K562 (cell line): ENCODE results near the gene NUAK2. TPM values are rescaled to one million over a fixed set of nuclear protein-coding genes. Genes with fewer than 3 reads are reported as not detected.

Source experiments
- ATAC-seq: fragments of 200-7000 bp; cut with Tn5 transposase; 3 replicates; pipeline ENCODE4 v1.9.1; 2020; ENCODE audit warnings: moderate library complexity
- BruUV-seq: library from RNA; stranded (reverse); fragments of 400-500 nt; replicated peaks from 2 replicates; lab custom pipeline; 2021; lab: Mats Ljungman, UMichigan
- CTCF ChIA-PET: fragments of 300-600 bp; formaldehyde crosslinking; extraction: SDS; loops from one replicate; lab custom pipeline; 2021; ENCODE audit warnings: low intra/inter-chr PET ratio; lab: Yijun Ruan, JAX
- POLR2A ChIA-PET: fragments of 300-600, 350-650 bp; sonication (Branson Sonifier 250); formaldehyde crosslinking; extraction: SDS; loops from one replicate; lab custom pipeline; 2021; ENCODE audit warnings: antibody characterized with exemption, inconsistent platforms; lab: Yijun Ruan, JAX
- DNase-seq, 4 experiments: peaks; one replicate each; pipeline versions ENCODE4 v3.0.0 to v3.0.0-alpha.2; 2011 to 2018; ENCODE audit warnings: low spot score in 3 of 4, mixed read lengths in 3 of 4; ENCODE audit errors: extremely low read depth in 1 of 4
- FAIRE-seq: peaks from 2 replicates; lab custom pipeline; 2011; peaks lifted over from hg19 to GRCh38; lab: Jason Lieb, UNC
- H2AFZ ChIP-seq: 2 replicates; pipeline ENCODE4 v1.6.0; 2011; ENCODE audit warnings: low read depth, low read length, control low read depth, inconsistent platforms
- H3K27ac ChIP-seq: fragments of 200-600 bp; 3 replicates; pipeline ENCODE4 v1.8.0; 2011; ENCODE audit warnings: low read depth, mild to moderate bottlenecking, control low read depth, inconsistent platforms, low read length, moderate library complexity, mixed read lengths; ENCODE audit errors: extremely low read depth
- H3K27me3 ChIP-seq, 2 experiments: fragments of 300-600 bp in 1 of 2; 2 replicates in 1 of 2; 3 replicates in 1 of 2; pipeline versions ENCODE4 v1.6.0 to v1.8.0; 2011; ENCODE audit warnings: inconsistent platforms in 2 of 2, low read length in 2 of 2, mild to moderate bottlenecking in 1 of 2, mixed read lengths in 1 of 2, moderate library complexity in 1 of 2; ENCODE audit not compliant: control insufficient read depth in 2 of 2, insufficient read depth in 2 of 2
- H3K36me3 ChIP-seq: fragments of 300-600 bp; 3 replicates; pipeline ENCODE4 v1.8.0; 2011; ENCODE audit warnings: mild to moderate bottlenecking, low read length, inconsistent platforms; ENCODE audit not compliant: control insufficient read depth, insufficient read depth
- H3K4me1 ChIP-seq, 2 experiments: fragments of 200-600 bp in 1 of 2; replicated peaks in 1 of 2; 2 replicates in 1 of 2; 3 replicates in 1 of 2; pipeline versions ENCODE4 v1.5.1 to v1.8.0; 2011; ENCODE audit warnings: inconsistent platforms in 2 of 2, low read length in 2 of 2, mild to moderate bottlenecking in 1 of 2, mixed read lengths in 1 of 2, moderate library complexity in 1 of 2; ENCODE audit not compliant: control insufficient read depth in 2 of 2, insufficient read depth in 2 of 2
- H3K4me2 ChIP-seq: 2 replicates; pipeline ENCODE4 v1.6.1; 2011; ENCODE audit warnings: low read length, control low read depth, inconsistent platforms, mixed read lengths; ENCODE audit not compliant: insufficient read depth
- H3K4me3 ChIP-seq: fragments of 200-600 bp; sonication (generic), shearing (Covaris generic); 2 replicates; pipeline ENCODE4 v1.5.1; 2016; ENCODE audit warnings: control low read depth, inconsistent platforms
- H3K79me2 ChIP-seq: fragments of 200-600 bp; 3 replicates; pipeline ENCODE4 v1.8.0; 2011; ENCODE audit warnings: low read length, inconsistent platforms; ENCODE audit not compliant: control insufficient read depth, insufficient read depth
- H3K9ac ChIP-seq, 2 experiments: 2 replicates each; pipeline versions ENCODE4 v1.6.0 to v1.6.1; 2011; ENCODE audit warnings: low read depth in 2 of 2, low read length in 2 of 2, control low read depth in 1 of 2, inconsistent platforms in 1 of 2, mild to moderate bottlenecking in 1 of 2, mixed read lengths in 1 of 2; ENCODE audit not compliant: insufficient read depth in 1 of 2
- H3K9me1 ChIP-seq: one replicate; pipeline ENCODE4 v1.6.0; 2011; ENCODE audit warnings: inconsistent platforms, mild to moderate bottlenecking, low read length, moderate library complexity; ENCODE audit not compliant: control insufficient read depth, insufficient read depth
- H3K9me3 ChIP-seq: replicated peaks from 2 replicates; pipeline ENCODE4 v1.5.1; 2011; ENCODE audit warnings: low read depth, low read length, inconsistent platforms; ENCODE audit not compliant: control insufficient read depth, insufficient read depth
- H4K20me1 ChIP-seq: replicated peaks from 2 replicates; pipeline ENCODE4 v1.6.1; 2011; ENCODE audit warnings: low read length, inconsistent platforms, mixed read lengths; ENCODE audit not compliant: control insufficient read depth, insufficient read depth
- ATF4 ChIP-seq: fragments of 450-650 bp; formaldehyde crosslinking; IDR thresholded peaks from 2 replicates; pipeline ENCODE4 v1.4.0; 2022; ENCODE audit warnings: mild to moderate bottlenecking, moderate library complexity
- BRD9 ChIP-seq: fragments of 450-650 bp; IDR thresholded peaks from 2 replicates; pipeline ENCODE4 v1.6.1; 2018; ENCODE audit warnings: low read depth; ENCODE audit not compliant: partially characterized antibody
- COPS2 ChIP-seq: fragments of 450-650 bp; conservative IDR thresholded peaks from 2 replicates; pipeline ENCODE4 v1.6.1; 2016; ENCODE audit warnings: mild to moderate bottlenecking, moderate library complexity
- KLF6 ChIP-seq: fragments of 250-450 bp; sonication (Bioruptor Pico); IDR thresholded peaks from 2 replicates; pipeline ENCODE4 v1.4.0; 2020; ENCODE audit warnings: mild to moderate bottlenecking, moderate library complexity, borderline replicate concordance
- NFXL1 ChIP-seq: fragments of 450-650 bp; formaldehyde crosslinking; IDR thresholded peaks from 2 replicates; pipeline ENCODE4 v1.4.0; 2021; ENCODE audit warnings: mild to moderate bottlenecking
- NRF1 ChIP-seq, 2 experiments: fragments of 450-650 bp; IDR thresholded peaks in 1 of 2; conservative IDR thresholded peaks in 1 of 2; 2 replicates each; pipeline ENCODE4 v1.6.1; 2014; ENCODE audit warnings: mild to moderate bottlenecking in 2 of 2
- PCBP1 ChIP-seq: fragments of 200-400 bp; formaldehyde crosslinking; IDR thresholded peaks from 2 replicates; pipeline ENCODE4 v1.6.1; 2018; ENCODE audit warnings: mild to moderate bottlenecking, low read depth, low read length; ENCODE audit not compliant: poor library complexity, severe bottlenecking
- PKNOX1 ChIP-seq: fragments of 450-650 bp; IDR thresholded peaks from 2 replicates; pipeline ENCODE4 v1.6.1; 2016
- POLR3G ChIP-seq: IDR thresholded peaks from 2 replicates; pipeline ENCODE4 v1.6.1; 2011; ENCODE audit not compliant: insufficient read length, insufficient replicate concordance; ENCODE audit errors: extremely low read depth
- RAD21 ChIP-seq, 2 experiments: fragments of 250-450 bp in 1 of 2; fragments of 450-650 bp in 1 of 2; sonication (Bioruptor Pico) in 1 of 2; formaldehyde crosslinking in 1 of 2; IDR thresholded peaks in 1 of 2; conservative IDR thresholded peaks in 1 of 2; 2 replicates each; pipeline versions ENCODE4 v1.4.0 to v1.8.0; 2020 to 2022; ENCODE audit warnings: mild to moderate bottlenecking in 2 of 2, moderate library complexity in 1 of 2
- RNF2 ChIP-seq: sonication (generic); IDR thresholded peaks from 2 replicates; pipeline ENCODE4 v1.6.1; 2016
- TEAD2 ChIP-seq: fragments of 450-650 bp; IDR thresholded peaks from 2 replicates; pipeline ENCODE4 v1.6.1; 2016; ENCODE audit warnings: missing genetic modification characterization, control low read depth, missing compliant biosample characterization
- VEZF1 ChIP-seq: fragments of 200-800 bp; sonication (Bioruptor generic); IDR thresholded peaks from 2 replicates; pipeline ENCODE4 v1.6.1; 2017; ENCODE audit warnings: missing genetic modification characterization, missing compliant biosample characterization
- WGBS: fragments of 100-300 bp; shearing (Covaris generic); methylation state at CpG from one replicate; pipeline ENCODE4 v1.1.6; 2016; ENCODE audit warnings: low coverage, mixed read lengths; ENCODE audit not compliant: insufficient coverage; ENCODE audit errors: missing lambda C conversion rate; 5-methylcytosine and 5-hydroxymethylcytosine counted together
- in situ Hi-C: fragments of 300-500 bp; cut with MboI; formaldehyde crosslinking; loops from 4 replicates; pipeline ENCODE4 v1.15.0; 2018; ENCODE audit warnings: inconsistent platforms, mixed read lengths
- intact Hi-C: fragments of 100-400 bp; cut with micrococcal nuclease; formaldehyde crosslinking; loops from 2 replicates; pipeline ENCODE4 v1.14.2; 2022
- polyA plus RNA-seq, 8 experiments: library from polyadenylated mRNA; depleted of rRNA in 4 of 8; stranded (reverse) in 5 of 8; unstranded in 3 of 8; fragments of >200 nt; fragmentation: Nextera tagmentation in 2 of 8; fragmentation: Illumina TruSeq in 1 of 8; extraction: Ambion mirVana in 2 of 8; extraction: Trizol in 1 of 8; gene quantifications; 2 replicates each; pipeline versions ENCODE4 v1.2.1 to v1.2.3, GENCODE V29; 2011 to 2014; ENCODE audit warnings: inconsistent platforms in 1 of 8, missing spikeins in 1 of 8
- total RNA-seq, 7 experiments: library from RNA; depleted of rRNA in 6 of 7; stranded (reverse); fragments of >200 nt in 6 of 7; fragmentation: Illumina TruSeq in 2 of 7; extraction: Trizol in 2 of 7; gene quantifications; 2 replicates each; pipeline versions ENCODE4 v1.2.1 to v1.2.3, GENCODE V29; 2011 to 2021; ENCODE audit warnings: low replicate concordance in 1 of 7

Gene NUAK2
- total and polyA plus RNA-seq, 9 of the 15 experiments (the other 6 are each of a cell fraction or from before 2014, with no cell fraction given) = 0.04 to 0.44 (median 0.14) TPM

- TF ChIP-seq PCBP1 (no peak), RAD21 (CRISPR knock-in tag; conservative IDR thresholded peaks at IDR 0.05 in 1 of 2, IDR thresholded peaks at IDR 0.05 in 1 of 2) (peak; percentile 67 to 81), TEAD2 (no peak), PKNOX1 (peak; percentile 57)
Measured at GRCh38 chr1:205354259-205355074, 32.9 kb upstream of the NUAK2 start (continued).

DNA sequence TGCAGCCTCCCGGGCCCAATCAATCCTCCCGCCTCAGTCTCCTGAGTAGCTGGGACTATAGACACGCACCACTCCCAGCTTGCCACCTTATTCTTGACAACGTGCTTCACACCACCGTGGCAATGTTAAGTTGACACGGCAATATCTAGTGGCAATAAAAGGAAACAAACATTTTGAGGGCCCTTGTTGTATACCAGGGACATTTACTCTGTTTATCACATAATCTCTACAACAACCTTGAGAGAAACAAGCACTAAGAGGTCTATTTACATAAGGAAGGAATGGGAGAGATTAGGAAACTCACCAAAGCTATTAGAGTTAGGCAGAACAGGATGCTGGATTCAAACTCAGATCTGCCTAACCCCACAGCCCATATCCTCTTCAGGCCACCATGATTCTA is 32.1 kb upstream of the NUAK2 start:
- H4K20me1 ChIP-seq = peaks cover 23% of the 10 kb centered on the region; the same call in 1 of the 2 replicates
- no peak overlapping the region for H3K9ac ChIP-seq
- H3K9me1 ChIP-seq = no peaks in the 10 kb centered on the region
- intact Hi-C loops (loop anchor here (1.0 to 10.0 kb wide), 5 partner anchors 18 to 171 kb away; no protein-coding TSS in a partner anchor), in situ Hi-C loops (loop anchor here (10.0 kb wide), 1 partner anchor 131 kb away; no protein-coding TSS in a partner anchor)
- H3K36me3 ChIP-seq = no peaks in the 10 kb centered on the region
- peaks cover 0 to 3% of the 10 kb centered on the region in 2 experiments; a peak in 1 of 5 replicates for H3K4me1 ChIP-seq
- peaks cover 43 to 74% of the 10 kb centered on the region in 2 experiments for H3K27me3 ChIP-seq
- TF ChIP-seq NFXL1 (CRISPR knock-in tag) = no peak
- no peak for TF ChIP-seq POLR3G
- no peak for TF ChIP-seq NRF1 (conservative IDR thresholded peaks at IDR 0.05 in 1 of 2, IDR thresholded peaks at IDR 0.05 in 1 of 2)
- no peak for TF ChIP-seq COPS2
- TF ChIP-seq RNF2 = no peak
- no peak for TF ChIP-seq KLF6 (CRISPR knock-in tag)
- no peak for TF ChIP-seq BRD9
- TF ChIP-seq ATF4 (CRISPR knock-in tag) = no peak
- no peak for TF ChIP-seq VEZF1 (CRISPR knock-in tag)
- no peak overlapping the region for H3K4me2 ChIP-seq
- H3K9me3 ChIP-seq = no peaks in the 10 kb centered on the region
- POLR2A ChIA-PET = interaction anchor here (0.7 to 1.2 kb wide), 6 partner anchors 8 to 1417 kb away, joined by 3 to 5 read pairs (median 4); no protein-coding TSS in a partner anchor
- H2AFZ ChIP-seq = no peak overlapping the region
- no peak overlapping the region for H3K4me3 ChIP-seq
- no TSS peak for BruUV-seq
- H3K79me2 ChIP-seq = no peaks in the 10 kb centered on the region
- FAIRE-seq (no peak), DNase-seq (no peak), ATAC-seq (no peak)
- H3K27ac ChIP-seq = no peak overlapping the region
- 1% methylated on average over 6 of the region's 6 CpGs for WGBS
- CTCF ChIA-PET = interaction anchor here (0.6 to 1.8 kb wide), 5 partner anchors 18 to 176 kb away, joined by 3 to 11 read pairs (median 3); no protein-coding TSS in a partner anchor
